ENCODE results near the gene BHLHA9.

The BHLHA9 gene

GRCh38 chr17:1255041-1255440 lies 15.2 kb upstream of the BHLHA9 start:
- Histone ChIP-seq H3K27ac (ENCODE audit: low read length) (no peak overlapping the region), H3K9ac (ENCODE audit: low read depth, low read length) (no peak overlapping the region), H4K20me1 (ENCODE audit: insufficient read depth, low read length) (no peaks in the 10 kb centered on the region), H3K36me3 (ENCODE audit: insufficient read depth, low read length) (no peaks in the 10 kb centered on the region), H2AFZ (ENCODE audit: low read depth, low read length) (no peak overlapping the region), H3K27me3 (ENCODE audit: insufficient read depth, low read length, poor library complexity) (no peaks in the 10 kb centered on the region), H3K4me2 (ENCODE audit: insufficient read depth, low read length) (no peak overlapping the region), H3K4me3 (ENCODE audit: low read depth in 1 of 2, low read length in 2 of 2) (no peak overlapping the region), H3K79me2 (ENCODE audit: insufficient read depth, low read length) (no peaks in the 10 kb centered on the region), H3K9me3 (ENCODE audit: insufficient read depth, low read length, severe bottlenecking) (no peaks in the 10 kb centered on the region), H3K4me1 (ENCODE audit: insufficient read depth, low read length) (peaks cover 14% of the 10 kb centered on the region)
- ATAC-seq (ENCODE audit: insufficient read depth, low read depth) (no peak), DNase-seq (no peak)
- no peak for TF ChIP-seq EZH2 (IDR thresholded peaks at IDR 0.05; ENCODE audit: borderline replicate concordance, low read depth, low read length, severe bottlenecking)
- TF ChIP-seq CTCF (IDR thresholded peaks at IDR 0.05; ENCODE audit: borderline replicate concordance, extremely low read depth, low read length, poor library complexity, severe bottlenecking): no peak

GRCh38 chr17:1256699-1257098 lies 13.5 kb upstream of the BHLHA9 start:
- TF ChIP-seq EZH2 (IDR thresholded peaks at IDR 0.05; ENCODE audit: borderline replicate concordance, low read depth, low read length, severe bottlenecking) (no peak), CTCF (IDR thresholded peaks at IDR 0.05; ENCODE audit: borderline replicate concordance, extremely low read depth, low read length, poor library complexity, severe bottlenecking) (no peak)
- H4K20me1 ChIP-seq (ENCODE audit: insufficient read depth, low read length): no peaks in the 10 kb centered on the region
- no peaks in the 10 kb centered on the region for H3K9me3 ChIP-seq (ENCODE audit: insufficient read depth, low read length, severe bottlenecking)
- no peaks in the 10 kb centered on the region for H3K36me3 ChIP-seq (ENCODE audit: insufficient read depth, low read length)
- ATAC-seq (ENCODE audit: insufficient read depth, low read depth): no peak
- no peak overlapping the region for H3K27ac ChIP-seq (ENCODE audit: low read length)
- no peaks in the 10 kb centered on the region for H3K27me3 ChIP-seq (ENCODE audit: insufficient read depth, low read length, poor library complexity)
- H3K9ac ChIP-seq (ENCODE audit: low read depth, low read length): no peak overlapping the region
- DNase-seq: no peak
- peaks cover 14% of the 10 kb centered on the region for H3K4me1 ChIP-seq (ENCODE audit: insufficient read depth, low read length)
- H2AFZ ChIP-seq (ENCODE audit: low read depth, low read length): no peak overlapping the region
- no peak overlapping the region for H3K4me2 ChIP-seq (ENCODE audit: insufficient read depth, low read length)
- H3K4me3 ChIP-seq (ENCODE audit: low read depth in 1 of 2, low read length in 2 of 2): no peak overlapping the region
- no peaks in the 10 kb centered on the region for H3K79me2 ChIP-seq (ENCODE audit: insufficient read depth, low read length)

- TF ChIP-seq EZH2 (IDR thresholded peaks at IDR 0.05; ENCODE audit: borderline replicate concordance, low read depth, low read length, severe bottlenecking) (no peak), CTCF (IDR thresholded peaks at IDR 0.05; ENCODE audit: borderline replicate concordance, extremely low read depth, low read length, poor library complexity, severe bottlenecking) (no peak)
- H3K9ac ChIP-seq (ENCODE audit: low read depth, low read length): no peak overlapping the region
- H3K4me2 ChIP-seq (ENCODE audit: insufficient read depth, low read length): no peak overlapping the region
- no peak overlapping the region for H3K27ac ChIP-seq (ENCODE audit: low read length)
- ATAC-seq (ENCODE audit: insufficient read depth, low read depth) (no peak), DNase-seq (no peak)
- H2AFZ ChIP-seq (ENCODE audit: low read depth, low read length): no peak overlapping the region
- H3K36me3 ChIP-seq (ENCODE audit: insufficient read depth, low read length): no peaks in the 10 kb centered on the region
- H3K4me3 ChIP-seq (ENCODE audit: low read depth in 1 of 2, low read length in 2 of 2): no peak overlapping the region
- no peaks in the 10 kb centered on the region for H3K9me3 ChIP-seq (ENCODE audit: insufficient read depth, low read length, severe bottlenecking)
- no peaks in the 10 kb centered on the region for H4K20me1 ChIP-seq (ENCODE audit: insufficient read depth, low read length)
- peaks cover 11% of the 10 kb centered on the region for H3K4me1 ChIP-seq (ENCODE audit: insufficient read depth, low read length)
- H3K27me3 ChIP-seq (ENCODE audit: insufficient read depth, low read length, poor library complexity): no peaks in the 10 kb centered on the region
- no peaks in the 10 kb centered on the region for H3K79me2 ChIP-seq (ENCODE audit: insufficient read depth, low read length)
Observed at GRCh38 chr17:1260086-1260769, 10.0 kb upstream of the BHLHA9 start.
